T-helper 9 cell (primary cell): ENCODE results near the gene LMO3.
"Not testable (repeated sequence)": the region's sequence is repeated elsewhere in the genome, so short reads cannot be mapped to it uniquely, and the experiment has no call there.

ENCODE experiments used
- DNase-seq: peaks from one replicate; pipeline ENCODE4 v3.0.0-alpha.2; 2020

LMO3 gene

GRCh38 chr12:16537652-16538051 is 68.3 kb downstream of the LMO3 start:
- DNase-seq = not testable (repeated sequence)

- no peak for DNase-seq
Measured at GRCh38 chr12:16531621-16532020, 74.3 kb downstream of the LMO3 start.

- DNase-seq = no peak
Measured at GRCh38 chr12:16530268-16530850, 75.6 kb downstream of the LMO3 start.

GRCh38 chr12:16526693-16527092 is 79.3 kb downstream of the LMO3 start:
- DNase-seq = no peak

GRCh38 chr12:16524378-16524777 is 81.6 kb downstream of the LMO3 start:
- DNase-seq = no peak

GRCh38 chr12:16523951-16524331 is 82.0 kb downstream of the LMO3 start:
- DNase-seq = no peak

GRCh38 chr12:16523284-16523950 is 82.5 kb downstream of the LMO3 start:
- no peak for DNase-seq

- no peak for DNase-seq
Measured at GRCh38 chr12:16520328-16520727, 85.6 kb downstream of the LMO3 start.

- DNase-seq = no peak
Measured at GRCh38 chr12:16515666-16516065, 90.3 kb downstream of the LMO3 start.

GRCh38 chr12:16513231-16513630 is 92.7 kb downstream of the LMO3 start:
- no peak for DNase-seq

GRCh38 chr12:16509411-16509810 is 96.6 kb downstream of the LMO3 start:
- DNase-seq = no peak

- DNase-seq = no peak
Measured at GRCh38 chr12:16506394-16506793, 99.6 kb downstream of the LMO3 start.

GRCh38 chr12:16504200-16504599 is 101.8 kb downstream of the LMO3 start:
- no peak for DNase-seq

- no peak for DNase-seq
Measured at GRCh38 chr12:16499611-16500010, 106.4 kb downstream of the LMO3 start.
